GM11168 (cell line): Measurements from ENCODE around the gene C19orf25.
"Not testable (repeated sequence)": the region's sequence is repeated elsewhere in the genome, so short reads cannot be mapped to it uniquely, and the experiment has no call there.

Experiments
- in situ Hi-C: fragments of 300-500 bp; cut with MboI; formaldehyde crosslinking; loops from one replicate; pipeline ENCODE4 v1.12.0; 2022; ENCODE audit warnings: low sequenced_read_pairs; ENCODE audit not compliant: unreplicated experiment

C19orf25 gene

DNA sequence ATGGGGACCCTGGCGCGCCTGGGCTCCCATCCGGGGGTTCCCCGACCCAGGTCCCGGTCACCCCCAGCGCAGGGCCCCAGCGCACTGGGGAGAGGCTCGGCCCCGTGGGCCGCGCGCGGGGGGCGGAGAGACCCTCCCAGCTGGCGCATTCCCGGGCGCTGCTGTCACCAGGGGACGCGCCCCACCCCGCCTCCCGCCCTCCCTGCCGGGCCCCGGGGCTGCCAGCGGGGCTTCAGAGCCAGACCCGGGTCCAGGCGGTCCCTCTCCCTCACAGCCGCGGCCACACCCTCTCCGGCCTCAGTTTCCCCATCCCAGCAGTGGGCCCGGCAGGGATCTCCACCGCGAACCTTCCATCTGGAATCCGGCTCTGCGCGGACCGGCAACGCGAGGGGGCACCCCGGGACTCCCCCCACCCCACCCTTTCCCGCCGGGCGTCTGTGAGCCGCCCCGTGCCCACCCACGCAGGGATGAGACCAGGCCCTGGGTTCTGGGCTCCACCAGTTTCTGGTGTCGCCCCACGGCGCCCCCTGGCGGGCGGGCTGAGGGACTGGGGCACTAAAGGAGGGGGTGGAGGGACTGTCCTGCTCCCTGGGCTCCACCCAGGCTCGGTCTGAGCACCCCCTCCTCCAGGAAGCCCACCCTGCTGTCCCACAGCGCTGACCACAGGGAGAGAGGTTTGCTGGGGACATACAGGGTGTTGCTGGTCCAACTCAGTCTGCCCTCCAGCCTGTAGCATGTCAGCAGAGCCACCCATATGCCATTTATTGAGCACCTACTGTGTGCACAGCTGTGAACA, 34.7 kb upstream of the C19orf25 start:
- in situ Hi-C loops = no loop called here

DNA sequence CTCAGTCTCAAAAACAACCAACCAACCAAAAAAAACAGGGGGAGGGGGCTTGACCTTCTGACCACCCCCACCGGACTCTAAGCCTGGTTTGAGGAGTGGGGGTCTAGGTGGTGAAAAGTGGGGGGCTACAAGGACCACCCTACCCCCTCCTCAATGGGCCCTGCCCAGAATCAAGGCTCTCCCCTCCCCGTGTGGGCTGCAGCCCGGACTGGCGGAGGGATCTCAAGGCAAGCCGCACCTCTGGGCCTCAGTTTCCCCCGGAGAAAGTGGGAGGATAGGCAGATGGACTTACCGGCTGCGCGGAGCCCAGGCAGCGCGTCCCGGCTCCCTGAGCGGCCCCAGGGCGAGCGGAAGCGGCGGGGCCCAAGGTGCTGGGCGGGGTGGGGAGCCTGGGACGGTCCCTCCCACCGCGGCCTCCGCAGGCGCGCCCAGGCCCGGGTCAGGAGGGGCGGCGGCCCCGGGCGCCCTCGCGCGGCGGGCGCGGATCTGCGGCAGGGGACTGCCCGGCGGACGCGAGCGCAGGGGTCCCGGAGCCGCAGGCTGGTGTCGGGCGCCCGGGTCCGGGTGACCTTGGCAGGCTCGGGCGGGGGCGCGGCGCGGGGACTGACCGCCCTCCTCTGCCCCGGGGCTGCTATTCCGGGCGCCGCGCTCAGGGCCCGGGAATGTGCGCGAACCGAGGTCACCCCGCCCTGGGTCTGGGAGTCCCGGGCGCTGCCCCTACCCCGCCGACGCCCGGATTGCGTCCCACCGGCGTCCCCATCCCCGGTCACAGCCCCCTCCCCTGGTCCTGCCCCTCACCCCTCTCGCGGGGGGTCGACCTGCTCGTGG, 33.9 kb upstream of the C19orf25 start, which contains the start of gene ADAMTSL5:
ADAMTSL5 (minus strand) TSS at position 349 of the 828 bp plus-strand sequence. CDS start 2,076 bp downstream, outside the sequence.
- in situ Hi-C loops = no loop called here

DNA sequence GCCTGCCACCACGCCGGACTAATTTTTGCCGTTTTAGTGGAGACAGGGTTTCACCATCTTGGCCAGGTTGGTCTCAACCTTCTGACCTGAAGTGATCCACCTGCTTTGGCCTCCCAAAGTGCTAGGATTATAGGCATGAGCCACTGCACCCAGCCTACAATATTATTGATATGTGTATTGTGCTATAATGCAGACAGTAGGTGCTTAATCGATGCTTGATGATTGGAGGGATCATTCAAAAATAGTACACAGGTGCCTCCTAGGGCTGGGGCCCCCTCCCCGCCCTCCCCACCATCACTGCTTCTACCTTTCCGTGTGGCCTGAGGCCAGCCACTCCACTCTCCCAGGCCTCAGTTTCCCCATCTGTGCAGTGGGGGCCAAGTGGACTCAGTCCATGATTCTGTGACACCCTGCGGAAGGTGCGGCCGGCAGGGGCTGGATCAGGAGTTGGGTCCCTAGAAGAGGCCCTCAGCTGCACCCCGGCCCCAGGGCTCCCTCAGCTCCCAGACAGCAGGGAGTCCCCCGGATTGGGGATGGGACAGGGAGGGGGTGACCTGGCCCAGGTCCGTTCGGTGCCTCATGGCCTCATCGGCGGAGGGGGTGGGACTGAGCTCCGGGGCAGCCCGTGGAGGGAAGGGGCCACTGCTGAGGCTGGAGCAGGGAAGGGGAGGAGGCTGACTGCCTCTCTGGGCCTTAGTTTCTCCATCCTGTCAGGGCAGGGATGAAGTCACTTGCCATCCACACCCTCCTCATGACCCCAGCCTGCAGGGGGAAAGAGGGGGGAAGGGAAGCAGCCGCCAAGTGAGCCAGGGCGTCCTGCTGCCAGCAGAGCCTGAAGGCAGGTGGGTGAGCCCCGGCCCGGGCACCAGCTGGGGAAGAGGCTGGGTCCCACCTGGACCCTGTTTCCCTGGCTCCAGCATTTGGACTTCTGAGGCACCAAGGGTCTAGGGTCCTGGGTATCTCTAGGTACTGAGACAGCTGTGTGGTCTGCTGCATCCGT, 32.6 kb upstream of the C19orf25 start:
- in situ Hi-C loops = no loop called here

DNA sequence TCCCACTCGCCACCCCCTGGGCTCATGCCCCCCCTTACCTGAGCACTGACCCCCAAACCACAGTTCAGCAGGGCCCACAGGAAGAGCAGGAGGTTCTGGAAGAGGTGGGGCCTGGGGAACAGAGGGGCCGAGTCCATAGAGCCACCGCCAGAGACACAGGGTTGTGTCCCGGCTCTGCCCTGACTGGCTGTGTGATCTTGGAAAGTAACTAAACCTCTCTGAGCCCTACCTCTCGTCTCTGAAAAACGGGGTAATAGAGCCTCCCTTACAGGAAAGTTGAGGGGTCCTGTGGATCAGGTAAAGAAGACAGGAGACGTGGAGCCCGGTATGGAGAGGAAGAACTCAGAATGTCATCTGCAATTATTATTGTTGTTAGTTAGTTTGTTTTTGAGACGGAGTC, 31.8 kb upstream of the C19orf25 start:
- in situ Hi-C loops = no loop called here

DNA sequence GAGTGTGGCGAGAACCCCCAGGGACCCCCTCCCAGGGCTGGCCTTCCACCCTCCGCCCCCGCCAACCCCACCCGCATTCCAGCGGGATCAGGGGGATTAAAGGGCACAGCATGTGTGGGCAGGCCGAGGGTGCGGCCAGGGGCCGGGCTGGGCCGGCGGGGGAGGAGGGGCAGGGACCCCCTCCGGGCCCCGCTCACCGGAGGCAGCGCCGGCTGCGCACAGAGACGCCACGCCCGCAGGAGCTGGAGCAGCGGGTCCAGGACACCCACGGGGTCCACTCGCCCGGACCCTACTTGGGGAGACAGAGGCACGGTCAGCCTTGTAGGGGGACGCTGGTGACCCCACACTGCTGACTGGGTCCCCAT, 31.4 kb upstream of the C19orf25 start:
- in situ Hi-C loops = no loop called here

DNA sequence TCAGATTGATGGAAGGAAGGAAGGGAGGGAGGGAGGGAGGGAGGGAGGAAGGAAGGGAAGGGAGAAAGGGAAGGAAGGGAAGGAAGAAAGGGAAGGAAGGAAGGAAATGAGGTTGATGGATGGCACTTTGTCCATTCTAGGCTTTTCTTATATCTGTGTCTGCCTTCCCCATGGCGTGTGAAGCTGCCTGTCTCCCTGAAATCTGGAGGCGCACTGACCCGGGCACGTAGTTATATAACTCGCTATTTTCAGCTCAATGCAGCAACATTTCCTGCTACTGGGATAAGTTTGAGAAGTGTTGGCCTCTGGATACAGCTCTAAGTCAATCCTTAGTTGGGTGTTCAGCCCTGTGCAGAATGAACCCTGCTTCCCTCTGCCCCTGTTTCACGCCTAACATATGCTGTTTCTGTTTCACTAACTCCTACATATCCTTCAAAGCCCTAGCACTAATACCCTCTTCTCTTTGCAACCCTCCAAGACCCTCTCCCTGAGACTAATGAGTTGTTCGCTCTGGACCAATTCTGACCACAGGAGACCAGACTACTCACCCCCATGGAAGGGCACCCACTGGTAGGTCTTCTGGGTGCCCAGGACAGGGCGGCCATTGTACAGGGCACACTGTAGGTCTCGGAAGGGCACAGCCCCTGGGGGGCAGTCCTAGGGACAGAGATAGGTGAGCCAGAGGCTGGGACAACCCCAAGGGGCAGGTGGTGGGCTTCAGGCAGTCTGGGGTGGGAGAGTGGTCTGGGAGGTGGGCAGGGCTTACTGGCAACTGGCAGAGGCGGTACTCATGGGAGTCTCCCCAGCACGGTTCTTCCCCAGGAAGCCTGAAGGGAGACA, 30.8 kb upstream of the C19orf25 start:
- in situ Hi-C loops = no loop called here

DNA sequence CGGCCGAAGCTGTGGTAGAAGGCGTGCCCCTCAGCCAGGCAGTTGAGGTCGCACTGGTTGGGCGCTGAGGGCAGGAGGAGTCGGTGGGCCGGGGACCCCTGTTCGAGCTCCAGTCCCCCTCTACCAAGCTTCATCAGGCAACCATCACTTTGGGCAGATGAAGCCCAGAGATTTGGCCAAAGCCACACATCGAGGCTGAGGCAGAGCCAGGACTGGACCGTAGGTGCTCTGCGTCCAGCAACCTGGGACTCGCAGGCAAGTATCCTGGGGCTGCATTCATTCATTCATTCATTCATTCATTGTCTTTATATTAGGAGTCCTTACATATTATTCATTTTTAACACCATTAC, 29.5 kb upstream of the C19orf25 start:
- in situ Hi-C loops = no loop called here

DNA sequence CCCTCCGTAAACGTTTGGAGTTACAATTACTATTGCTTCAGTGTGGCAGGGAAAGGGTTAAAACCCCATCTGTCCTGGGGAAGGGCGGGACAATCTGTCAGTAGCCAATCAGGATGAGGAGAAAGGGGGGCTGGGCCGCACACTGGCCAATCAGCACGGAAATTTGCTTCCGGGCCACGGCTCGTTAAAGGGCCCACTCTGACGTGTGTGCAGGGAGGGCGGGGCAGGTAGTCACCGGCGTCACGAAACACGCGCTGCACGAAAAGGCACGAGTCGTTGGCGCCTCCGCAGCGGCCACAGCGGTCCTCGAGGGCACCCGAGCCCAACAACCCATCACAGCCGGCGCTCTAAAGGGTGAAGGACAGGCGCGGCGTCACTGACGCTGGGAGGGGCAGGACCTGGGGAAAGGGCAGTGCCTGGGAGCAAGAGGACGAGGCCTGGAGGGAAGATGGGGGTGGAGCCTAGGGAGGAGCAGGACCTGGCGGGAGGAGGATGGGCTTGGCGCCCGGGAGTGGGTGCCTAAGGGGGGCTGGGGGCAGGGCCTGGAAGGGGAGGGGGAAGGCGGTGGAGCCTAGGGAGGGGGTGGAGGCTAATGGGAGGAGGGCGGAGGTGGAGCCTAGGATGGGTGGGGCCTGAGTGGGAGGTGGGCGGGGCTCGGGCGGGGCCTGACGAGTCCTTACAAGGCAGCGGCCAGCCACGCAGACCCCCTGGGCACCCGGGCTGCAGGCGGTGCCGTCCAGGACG, 28.9 kb upstream of the C19orf25 start:
- in situ Hi-C loops = no loop called here

DNA sequence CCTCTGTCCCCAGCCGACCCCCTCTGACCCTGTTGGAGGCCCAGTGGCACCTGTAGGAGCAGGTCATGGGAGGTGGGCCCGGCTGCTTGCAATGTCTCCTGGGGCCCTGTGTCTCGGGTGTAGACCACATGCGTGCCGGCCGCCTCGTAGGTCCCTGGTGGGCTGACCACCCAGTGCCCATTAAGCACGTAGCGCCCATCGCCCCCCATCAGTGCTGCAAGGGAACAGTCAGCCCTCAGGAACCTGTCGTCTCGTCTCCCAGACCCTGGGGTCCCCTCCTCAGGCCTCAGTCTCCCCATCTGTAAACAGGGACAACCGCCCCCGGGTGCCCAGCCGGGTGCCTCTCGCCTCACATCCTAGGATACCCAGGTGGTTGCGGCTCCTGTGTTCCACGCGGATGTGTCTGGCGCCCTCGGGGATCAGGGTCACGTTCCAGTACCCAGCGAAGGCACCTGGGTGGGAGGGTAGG, 28.2 kb upstream of the C19orf25 start:
- in situ Hi-C loops = no loop called here

DNA sequence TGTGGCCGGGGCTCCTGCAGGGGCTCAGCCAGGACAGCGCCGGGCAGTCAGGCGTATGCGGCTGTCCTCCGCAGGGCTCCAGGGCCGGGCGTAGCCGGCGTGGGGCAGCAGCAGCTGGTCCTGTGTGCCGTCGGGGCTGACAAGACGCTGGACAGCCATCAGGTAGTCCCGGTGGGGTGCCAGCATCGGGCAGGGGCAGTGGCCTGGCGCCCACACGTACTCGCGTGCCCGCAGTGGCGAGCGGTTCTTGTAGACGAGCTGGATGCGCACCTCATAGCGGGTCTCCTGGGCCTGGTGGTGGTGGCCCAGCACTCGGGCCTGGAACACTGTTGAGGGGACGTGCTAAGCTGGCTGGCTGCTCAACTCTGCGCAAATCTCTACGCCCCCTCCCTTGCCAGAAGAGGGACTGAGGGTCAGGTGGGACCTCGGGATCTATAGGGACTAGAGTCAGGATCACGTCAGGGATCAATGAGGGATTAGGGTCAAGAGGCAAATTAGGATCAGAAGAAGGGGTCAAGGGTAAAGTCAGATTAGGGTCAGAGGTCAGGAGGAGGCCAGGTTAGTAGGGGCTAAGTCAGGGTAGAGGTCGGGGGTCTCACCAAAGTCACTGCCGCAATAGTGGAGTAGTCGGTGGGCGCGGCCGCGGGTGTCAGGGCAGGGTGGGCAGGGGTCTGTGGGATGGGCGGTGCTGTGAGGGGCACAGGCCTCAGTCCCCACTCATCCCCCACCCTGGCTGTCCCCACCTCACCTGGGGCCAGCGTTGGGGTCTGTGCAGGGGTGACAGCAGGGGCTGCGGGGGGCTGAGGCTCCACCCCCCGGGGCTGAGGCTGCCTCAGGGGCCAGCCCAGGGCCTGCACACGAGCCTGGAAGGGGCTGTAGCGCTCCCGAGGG, 27.2 kb upstream of the C19orf25 start:
- in situ Hi-C loops = no loop called here

DNA sequence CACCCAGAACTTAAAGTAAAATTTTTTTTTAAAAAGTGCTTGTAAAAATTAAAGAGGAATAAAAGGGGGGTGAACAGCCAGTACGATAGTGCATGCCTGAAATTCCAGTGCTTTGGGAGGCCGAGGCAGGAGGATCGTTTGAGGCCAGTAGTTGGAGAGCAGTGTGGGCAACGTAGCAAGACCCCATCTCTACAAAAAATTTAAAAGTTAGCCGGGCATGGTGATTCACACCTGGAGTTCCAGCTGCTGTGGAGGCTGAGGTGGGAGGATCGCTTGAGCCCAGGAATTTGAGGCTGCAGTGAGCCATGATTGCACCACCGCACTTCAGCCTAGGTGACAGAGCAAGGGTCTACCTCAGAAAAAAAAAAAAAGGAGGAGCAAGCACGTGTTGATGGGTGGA, 26.0 kb upstream of the C19orf25 start:
- in situ Hi-C loops = no loop called here

DNA sequence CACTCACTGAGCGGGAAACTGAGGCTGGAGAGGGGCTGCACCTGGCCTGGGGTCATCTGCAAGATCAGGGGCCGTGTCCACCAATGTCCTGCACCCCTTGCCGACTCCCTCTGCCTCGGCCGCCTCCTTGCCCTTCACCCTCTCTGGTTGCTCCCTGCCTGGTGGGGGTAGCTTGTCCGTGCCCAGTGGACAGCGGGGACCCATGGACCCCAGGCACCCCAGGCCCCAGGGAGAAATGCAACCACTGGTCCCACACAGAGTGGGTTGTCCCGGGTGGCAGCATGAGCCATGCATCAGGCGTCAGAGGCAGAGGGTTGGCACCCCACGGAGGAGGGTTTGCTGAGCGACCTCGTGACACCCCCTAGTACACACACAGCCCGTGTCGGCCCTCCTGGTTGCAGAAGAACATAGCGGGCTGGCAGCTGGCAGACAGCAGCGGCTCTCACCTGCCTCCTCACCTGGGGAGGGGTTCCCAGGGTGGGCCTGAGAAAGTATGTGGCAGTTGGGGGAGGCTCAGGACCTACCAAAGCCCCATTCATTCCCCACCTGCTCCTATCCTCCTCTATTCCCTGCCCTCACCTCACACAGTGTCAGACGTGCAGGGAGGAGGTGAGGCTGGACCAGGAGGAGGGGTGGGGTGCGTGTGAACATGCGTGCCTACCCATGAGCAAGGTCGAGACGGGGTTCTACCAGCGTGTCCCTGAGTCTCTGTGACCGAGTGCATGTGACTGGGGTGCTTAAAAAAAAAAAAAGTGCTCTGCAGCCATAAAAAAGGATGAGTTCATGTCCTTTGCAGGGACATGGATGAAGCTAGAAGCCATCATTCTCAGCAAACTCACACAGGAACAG, 25.1 kb upstream of the C19orf25 start:
- in situ Hi-C loops = no loop called here

DNA sequence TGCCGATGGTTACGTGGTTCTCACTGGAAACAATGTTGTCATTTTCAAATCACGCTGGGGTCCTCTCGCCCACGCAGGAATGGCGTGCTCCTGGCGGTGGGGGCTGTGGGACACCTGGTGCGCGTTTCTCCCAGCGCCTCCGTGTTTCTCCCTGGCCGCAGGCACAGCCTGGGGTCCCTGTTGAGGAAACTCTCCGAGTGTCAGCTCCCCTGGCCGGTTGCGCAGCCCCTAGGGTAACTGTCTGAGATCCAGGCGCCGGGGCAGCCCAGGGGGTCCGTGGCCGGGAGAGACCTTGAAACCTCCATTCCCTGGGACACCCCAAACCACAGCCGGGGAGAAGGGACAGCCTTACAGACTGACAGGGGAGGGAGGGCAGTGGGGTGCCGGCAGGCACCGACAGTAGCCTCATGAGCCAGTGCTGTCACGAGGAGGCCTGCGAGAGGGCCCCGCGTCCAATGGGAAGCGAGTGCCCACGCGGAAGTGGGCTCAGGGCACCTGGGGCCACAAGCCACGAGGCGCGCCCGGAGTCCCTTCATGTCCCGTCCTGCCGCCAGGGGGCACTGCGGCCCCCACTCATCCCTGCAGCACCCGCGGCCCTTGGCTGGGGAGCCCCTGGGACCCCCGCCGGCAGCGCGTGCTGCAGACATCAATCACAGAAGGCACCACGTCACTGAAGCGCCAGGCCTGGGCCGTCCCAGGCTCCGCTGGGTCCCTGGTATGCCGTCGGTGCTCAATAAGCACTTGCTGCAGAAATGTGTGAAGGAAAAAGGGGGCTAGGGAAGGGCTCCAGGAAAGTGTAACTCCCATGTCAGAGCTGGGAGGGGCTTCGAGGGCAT, 24.3 kb upstream of the C19orf25 start:
- in situ Hi-C loops = no loop called here

DNA sequence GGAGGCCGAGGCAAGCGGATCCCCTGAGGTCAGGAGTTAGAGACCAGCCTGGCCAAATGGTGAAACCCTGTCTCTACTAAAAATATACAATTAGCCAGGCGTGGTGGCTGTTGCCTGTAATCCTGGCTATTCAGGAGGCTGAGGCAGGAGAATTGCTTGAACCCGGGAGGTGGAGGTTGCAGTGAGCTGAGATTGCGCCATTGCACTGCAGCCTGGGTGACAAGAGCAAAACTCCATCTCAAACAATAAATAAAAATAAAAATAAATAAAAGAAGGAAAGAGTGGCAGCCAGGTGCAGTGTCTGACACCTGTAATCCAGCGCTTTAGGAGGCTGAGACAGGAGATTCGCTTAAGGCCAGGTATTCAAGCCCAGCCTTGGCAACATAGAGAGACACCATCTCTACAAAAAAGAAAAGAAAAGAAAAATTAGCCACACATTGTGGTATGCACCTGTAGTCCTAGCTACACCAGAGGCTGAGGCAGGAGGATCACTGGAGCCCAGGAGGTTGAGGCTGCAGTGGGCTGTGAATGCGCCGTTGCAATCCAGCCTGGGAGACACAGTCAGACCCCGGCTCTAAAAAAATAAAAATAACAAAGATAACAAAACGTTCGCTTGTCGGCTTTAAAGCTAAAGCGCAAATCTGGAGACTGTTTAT, 23.5 kb upstream of the C19orf25 start:
- in situ Hi-C loops = no loop called here

DNA sequence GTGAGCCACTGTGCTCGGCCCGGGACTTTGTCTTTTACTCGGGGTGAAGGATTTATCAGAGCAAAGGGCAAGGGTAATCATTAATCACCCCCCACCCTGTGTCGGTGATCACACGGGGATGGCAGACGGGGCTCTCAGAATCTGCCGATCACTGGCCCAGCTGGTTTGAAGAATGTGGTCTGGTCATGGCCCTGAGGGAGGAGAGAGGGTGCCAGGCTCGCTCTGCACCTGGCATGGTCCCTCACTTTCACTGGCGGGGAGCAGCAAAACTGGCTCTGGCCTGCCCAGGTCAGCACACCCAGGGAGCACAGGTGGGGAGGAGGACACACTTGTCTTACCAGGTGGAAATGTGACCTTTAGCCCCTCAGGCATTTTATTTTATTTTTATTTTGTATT, 22.2 kb upstream of the C19orf25 start:
- in situ Hi-C loops = no loop called here

DNA sequence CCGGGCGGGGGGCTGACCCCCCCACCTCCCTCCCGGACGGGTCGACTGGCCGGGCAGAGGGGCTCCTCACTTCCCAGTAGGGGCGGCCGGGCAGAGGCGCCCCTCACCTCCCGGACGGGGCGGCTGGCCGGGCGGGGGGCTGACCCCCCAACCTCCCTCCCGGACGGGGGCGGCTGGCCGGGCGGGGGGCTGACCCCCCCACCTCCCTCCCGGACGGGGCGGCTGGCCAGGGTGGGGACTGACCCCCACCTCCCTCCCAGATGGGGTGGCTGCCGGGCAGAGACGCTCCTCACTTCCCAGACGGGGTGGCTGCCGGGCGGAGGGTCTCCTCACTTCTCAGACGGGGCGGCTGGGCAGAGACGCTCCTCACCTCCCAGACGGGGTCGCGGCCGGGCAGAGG, 20.2 kb upstream of the C19orf25 start:
- in situ Hi-C loops = not testable (repeated sequence)
